HEK293T (cell line): Measurements from ENCODE around the gene LRMDA.

Experiments used
- CTCF ChIA-PET: fragments of 350-600 bp; formaldehyde crosslinking; extraction: SDS; loops from one replicate; lab custom pipeline; 2021; ENCODE audit warnings: antibody characterized with exemption, inconsistent platforms; lab: Yijun Ruan, JAX
- POLR2A ChIA-PET: fragments of 350-600 bp; formaldehyde crosslinking; extraction: SDS; loops from one replicate; lab custom pipeline; 2020; ENCODE audit warnings: antibody characterized with exemption, inconsistent platforms; lab: Yijun Ruan, JAX
- DNase-seq: peaks from one replicate; pipeline ENCODE4 v3.0.0; 2012; ENCODE audit warnings: mixed read lengths; ENCODE audit errors: extremely low spot score
- ARNT ChIP-seq: fragments of 450-650 bp; IDR thresholded peaks from 2 replicates; pipeline ENCODE4 v1.6.1; 2017; ENCODE audit warnings: mild to moderate bottlenecking
- BHLHE40 ChIP-seq: fragments of 450-650 bp; IDR thresholded peaks from 2 replicates; pipeline ENCODE4 v1.6.1; 2016; ENCODE audit warnings: mild to moderate bottlenecking, moderate library complexity, borderline replicate concordance
- CTBP1 ChIP-seq: fragments of 450-650 bp; IDR thresholded peaks from 2 replicates; pipeline ENCODE4 v1.6.1; 2016; ENCODE audit warnings: borderline replicate concordance
- ELF4 ChIP-seq: fragments of 450-650 bp; IDR thresholded peaks from 2 replicates; pipeline ENCODE4 v1.6.1; 2017; ENCODE audit warnings: antibody characterized with exemption
- FOXA1 ChIP-seq: fragments of 450-650 bp; IDR thresholded peaks from 2 replicates; pipeline ENCODE4 v1.6.1; 2016; ENCODE audit warnings: mild to moderate bottlenecking
- FOXK2 ChIP-seq: fragments of 450-650 bp; IDR thresholded peaks from 2 replicates; pipeline ENCODE4 v1.6.1; 2016; ENCODE audit warnings: mild to moderate bottlenecking
- FOXM1 ChIP-seq: fragments of 450-650 bp; IDR thresholded peaks from 2 replicates; pipeline ENCODE4 v1.6.1; 2017; ENCODE audit warnings: mild to moderate bottlenecking, borderline replicate concordance
- HDGF ChIP-seq: fragments of 450-650 bp; IDR thresholded peaks from 2 replicates; pipeline ENCODE4 v1.6.1; 2017; ENCODE audit warnings: antibody characterized with exemption, borderline replicate concordance
- L3MBTL2 ChIP-seq: fragments of 450-650 bp; conservative IDR thresholded peaks from 2 replicates; pipeline ENCODE4 v1.6.1; 2016; ENCODE audit warnings: mild to moderate bottlenecking
- LEF1 ChIP-seq: fragments of 450-650 bp; IDR thresholded peaks from 2 replicates; pipeline ENCODE4 v1.6.1; 2017; ENCODE audit warnings: mild to moderate bottlenecking, borderline replicate concordance
- NFRKB ChIP-seq: fragments of 450-650 bp; IDR thresholded peaks from 2 replicates; pipeline ENCODE4 v1.6.1; 2016; ENCODE audit warnings: mild to moderate bottlenecking, moderate library complexity
- PKNOX1 ChIP-seq: fragments of 450-650 bp; IDR thresholded peaks from 2 replicates; pipeline ENCODE4 v1.6.1; 2016
- SP1 ChIP-seq: fragments of 450-650 bp; IDR thresholded peaks from 2 replicates; pipeline ENCODE4 v1.6.1; 2017
- SUZ12 ChIP-seq: fragments of 450-650 bp; IDR thresholded peaks from 2 replicates; pipeline ENCODE4 v1.6.1; 2016; ENCODE audit warnings: mild to moderate bottlenecking
- TARDBP ChIP-seq: fragments of 450-650 bp; IDR thresholded peaks from 2 replicates; pipeline ENCODE4 v1.6.1; 2016
- ZNF384 ChIP-seq: fragments of 450-650 bp; IDR thresholded peaks from 2 replicates; pipeline ENCODE4 v1.6.1; 2016

LRMDA gene

GRCh38 chr10:76442113-76442512 lies 1010.7 kb downstream of the LRMDA start:
- ChIA-PET CTCF (no interaction called here), POLR2A (no interaction called here)
- TF ChIP-seq ELF4, result no peak
- no peak for TF ChIP-seq ARNT
- no peak for TF ChIP-seq PKNOX1
- no peak for TF ChIP-seq SUZ12
- no peak for TF ChIP-seq CTBP1
- TF ChIP-seq FOXA1, result no peak
- no peak for TF ChIP-seq HDGF
- no peak for TF ChIP-seq FOXK2
- TF ChIP-seq ZNF384, result no peak
- TF ChIP-seq FOXM1, result no peak
- DNase-seq, result no peak

GRCh38 chr10:76444034-76444800 lies 1012.8 kb downstream of the LRMDA start:
- ChIA-PET CTCF (no interaction called here), POLR2A (no interaction called here)
- DNase-seq, result no peak
- TF ChIP-seq ELF4 (no peak), FOXM1 (no peak), PKNOX1 (no peak), L3MBTL2 (no peak), FOXK2 (no peak), SUZ12 (no peak), BHLHE40 (no peak), HDGF (no peak), LEF1 (no peak), SP1 (no peak), ARNT (no peak), ZNF384 (no peak), FOXA1 (no peak), NFRKB (no peak), TARDBP (no peak), CTBP1 (no peak)

- ChIA-PET POLR2A (no interaction called here), CTCF (no interaction called here)
- DNase-seq, result no peak
Observed at GRCh38 chr10:76447578-76447977, 1016.2 kb downstream of the LRMDA start.

GRCh38 chr10:76451911-76452310 lies 1020.5 kb downstream of the LRMDA start:
- ChIA-PET CTCF (no interaction called here), POLR2A (no interaction called here)
- no peak for DNase-seq
- TF ChIP-seq FOXA1 (no peak), SP1 (no peak), L3MBTL2 (no peak), LEF1 (no peak), PKNOX1 (no peak), FOXK2 (no peak), BHLHE40 (no peak), ELF4 (no peak), ZNF384 (no peak)

More at GRCh38 chr10:76447578-76447977, 1016.2 kb downstream of the LRMDA start:
- no peak for TF ChIP-seq FOXA1
- TF ChIP-seq LEF1, result no peak
- TF ChIP-seq NFRKB, result no peak
- TF ChIP-seq HDGF, result no peak
- no peak for TF ChIP-seq SP1
- TF ChIP-seq ZNF384, result no peak
- no peak for TF ChIP-seq FOXM1
- TF ChIP-seq SUZ12, result no peak
- no peak for TF ChIP-seq L3MBTL2
- TF ChIP-seq ELF4, result no peak
- TF ChIP-seq TARDBP, result no peak
- no peak for TF ChIP-seq BHLHE40
- no peak for TF ChIP-seq CTBP1
- TF ChIP-seq ARNT, result no peak
- TF ChIP-seq FOXK2, result no peak

- no peak for DNase-seq
- TF ChIP-seq FOXA1, result no peak
- ChIA-PET CTCF (no interaction called here), POLR2A (interaction anchor here (0.6 kb wide), 1 partner anchor 12 kb away, joined by 3 read pairs; no protein-coding TSS in a partner anchor)
Observed at GRCh38 chr10:76453332-76453731, 1021.9 kb downstream of the LRMDA start.

- POLR2A ChIA-PET, result interaction anchor here (0.6 kb wide), 1 partner anchor 13 kb away, joined by 3 read pairs; no protein-coding TSS in a partner anchor
- TF ChIP-seq LEF1, result no peak
- no peak for TF ChIP-seq ELF4
- no peak for TF ChIP-seq TARDBP
- no peak for DNase-seq
- CTCF ChIA-PET, result no interaction called here
Observed at GRCh38 chr10:76453997-76454396, 1022.6 kb downstream of the LRMDA start.

- no peak for DNase-seq
- CTCF ChIA-PET, result no interaction called here
- POLR2A ChIA-PET, result no interaction called here
- TF ChIP-seq L3MBTL2 (no peak), FOXK2 (no peak), ZNF384 (no peak), PKNOX1 (no peak), CTBP1 (no peak), FOXA1 (no peak), TARDBP (no peak), ELF4 (no peak), HDGF (no peak), NFRKB (no peak), SP1 (no peak), BHLHE40 (no peak), LEF1 (no peak), FOXM1 (no peak), SUZ12 (no peak), ARNT (no peak)
Observed at GRCh38 chr10:76454506-76455140, 1023.2 kb downstream of the LRMDA start.
